Nephron (organoid): ENCODE results near the gene PLXNA4.

Source experiments
- H3K27ac Mint-ChIP-seq, 3 experiments: 2 replicates each; pipeline ENCODE4 v1.8.0; 2020; ENCODE audit warnings: mixed read lengths in 3 of 3, mild to moderate bottlenecking in 2 of 3, moderate library complexity in 1 of 3
- H3K27me3 Mint-ChIP-seq: 2 replicates; pipeline ENCODE4 v1.8.0; 2021; ENCODE audit warnings: low read depth, mild to moderate bottlenecking, moderate library complexity, mixed read lengths
- H3K36me3 Mint-ChIP-seq: 2 replicates; pipeline ENCODE4 v1.8.0; 2020; ENCODE audit warnings: low read depth, mixed read lengths
- H3K4me1 Mint-ChIP-seq: 2 replicates; pipeline ENCODE4 v1.8.0; 2020; ENCODE audit warnings: mixed read lengths
- H3K4me3 Mint-ChIP-seq, 3 experiments: 2 replicates each; pipeline ENCODE4 v1.8.0; 2020; ENCODE audit warnings: mild to moderate bottlenecking in 3 of 3, mixed read lengths in 3 of 3, moderate library complexity in 2 of 3
- H3K9me3 Mint-ChIP-seq: 2 replicates; pipeline ENCODE4 v1.8.0; 2020; ENCODE audit warnings: mixed read lengths
- TF ChIP-seq, protein P1 (sequence below), 3 experiments: fragments of 200-600 bp; sonication (generic); IDR thresholded peaks; one replicate each; pipeline ENCODE4 v1.5.0; 2021; ENCODE audit warnings: antibody characterized with exemption in 3 of 3; ENCODE audit not compliant: unreplicated experiment in 3 of 3

PLXNA4 gene

GRCh38 chr7:132518839-132519173 is 57.5 kb downstream of the PLXNA4 start:
- Mint-ChIP-seq H3K36me3 (no peaks in the 10 kb centered on the region), H3K4me1 (peaks cover 12% of the 10 kb centered on the region), H3K27me3 (peaks cover 18% of the 10 kb centered on the region), H3K27ac (no peak overlapping the region), H3K9me3 (no peaks in the 10 kb centered on the region), H3K4me3 (no peak overlapping the region)
- TF ChIP-seq, protein P1, sequence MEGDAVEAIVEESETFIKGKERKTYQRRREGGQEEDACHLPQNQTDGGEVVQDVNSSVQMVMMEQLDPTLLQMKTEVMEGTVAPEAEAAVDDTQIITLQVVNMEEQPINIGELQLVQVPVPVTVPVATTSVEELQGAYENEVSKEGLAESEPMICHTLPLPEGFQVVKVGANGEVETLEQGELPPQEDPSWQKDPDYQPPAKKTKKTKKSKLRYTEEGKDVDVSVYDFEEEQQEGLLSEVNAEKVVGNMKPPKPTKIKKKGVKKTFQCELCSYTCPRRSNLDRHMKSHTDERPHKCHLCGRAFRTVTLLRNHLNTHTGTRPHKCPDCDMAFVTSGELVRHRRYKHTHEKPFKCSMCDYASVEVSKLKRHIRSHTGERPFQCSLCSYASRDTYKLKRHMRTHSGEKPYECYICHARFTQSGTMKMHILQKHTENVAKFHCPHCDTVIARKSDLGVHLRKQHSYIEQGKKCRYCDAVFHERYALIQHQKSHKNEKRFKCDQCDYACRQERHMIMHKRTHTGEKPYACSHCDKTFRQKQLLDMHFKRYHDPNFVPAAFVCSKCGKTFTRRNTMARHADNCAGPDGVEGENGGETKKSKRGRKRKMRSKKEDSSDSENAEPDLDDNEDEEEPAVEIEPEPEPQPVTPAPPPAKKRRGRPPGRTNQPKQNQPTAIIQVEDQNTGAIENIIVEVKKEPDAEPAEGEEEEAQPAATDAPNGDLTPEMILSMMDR (IDR thresholded peaks at IDR 0.05; ENCODE audit: unreplicated experiment in 3 of 3), result no peak

DNA sequence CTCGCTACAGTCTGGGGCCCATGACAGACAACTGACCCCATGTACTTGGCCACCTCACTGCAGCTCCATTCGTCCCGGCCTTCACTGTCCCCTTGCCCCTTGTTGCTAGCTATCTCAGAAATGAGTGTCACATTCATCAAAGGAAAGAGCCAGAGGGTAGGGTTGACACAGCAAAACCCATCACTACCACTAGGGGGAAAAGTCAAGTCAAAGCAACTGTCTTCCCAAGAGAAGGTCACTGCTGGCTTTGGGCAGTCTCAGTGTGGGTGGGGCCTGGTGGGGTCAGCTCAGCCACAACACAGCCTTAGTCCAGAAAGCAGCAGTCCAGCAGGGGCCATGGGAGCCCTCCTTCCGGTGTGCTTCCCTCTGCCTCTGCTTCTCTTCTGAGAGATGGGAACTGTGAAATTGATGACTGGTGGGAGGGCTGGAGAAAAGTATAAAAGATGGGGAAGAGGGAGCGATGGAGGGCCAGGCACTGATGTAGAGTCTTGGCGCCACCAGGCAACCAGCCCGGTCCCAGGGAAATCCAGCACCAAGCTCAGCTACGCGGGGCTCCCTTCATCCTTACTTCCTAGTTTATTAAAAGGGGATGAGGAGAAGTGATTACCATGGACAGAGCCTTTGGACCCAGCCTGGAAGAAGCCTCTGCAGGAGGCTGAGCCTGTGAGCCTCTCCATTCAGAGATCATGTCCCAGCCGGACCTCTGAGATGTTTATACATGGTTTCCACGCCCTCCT is 58.0 kb downstream of the PLXNA4 start:
- Mint-ChIP-seq H3K4me3 (no peak overlapping the region), H3K36me3 (no peaks in the 10 kb centered on the region), H3K9me3 (no peaks in the 10 kb centered on the region), H3K4me1 (peaks cover 12% of the 10 kb centered on the region), H3K27ac (no peak overlapping the region), H3K27me3 (peaks cover 16% of the 10 kb centered on the region)
- TF ChIP-seq, protein P1 (IDR thresholded peaks at IDR 0.05; ENCODE audit: unreplicated experiment in 3 of 3), result peak; percentile 14 to 28 (median 26)

DNA sequence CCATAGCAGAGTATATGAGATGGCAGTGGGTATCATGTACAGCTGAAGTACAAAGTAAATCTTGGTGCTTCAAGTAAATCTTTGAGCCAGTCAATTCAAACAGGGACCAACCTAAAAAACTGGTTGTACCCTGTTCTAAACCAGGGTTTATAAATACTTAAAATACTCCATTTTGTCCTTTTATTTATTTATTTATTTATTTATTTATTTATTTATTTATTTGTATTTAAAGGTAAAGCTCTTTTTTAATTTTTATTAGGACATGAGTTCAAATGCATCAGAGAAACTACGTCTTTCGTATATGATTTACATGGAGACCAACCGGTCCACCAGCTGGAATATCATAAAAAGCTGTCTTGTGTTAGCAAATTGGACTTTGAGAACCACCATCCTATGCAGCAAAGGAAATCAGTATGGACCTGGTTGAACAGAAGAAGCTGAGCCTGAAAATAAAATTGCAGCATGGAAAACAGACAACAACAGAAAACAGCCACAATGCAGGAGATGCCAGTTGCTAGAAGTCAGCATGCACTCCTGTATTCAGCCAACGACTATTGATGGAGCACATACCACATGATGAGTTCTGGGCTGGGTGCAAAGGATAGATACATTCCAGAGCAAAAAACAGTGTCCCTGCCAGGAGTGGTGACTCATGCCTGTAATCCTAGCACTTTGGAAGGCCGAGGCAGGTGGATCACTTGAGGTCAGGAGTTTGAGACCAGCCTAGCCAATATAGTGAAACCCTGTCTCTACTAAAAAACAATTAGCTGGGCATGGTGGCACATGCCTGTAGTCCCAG is 60.0 kb downstream of the PLXNA4 start:
- Mint-ChIP-seq H3K27ac (no peak overlapping the region), H3K9me3 (no peaks in the 10 kb centered on the region), H3K27me3 (peaks cover 14% of the 10 kb centered on the region), H3K36me3 (no peaks in the 10 kb centered on the region), H3K4me3 (no peak overlapping the region), H3K4me1 (peaks cover 30% of the 10 kb centered on the region)
- TF ChIP-seq, protein P1 (IDR thresholded peaks at IDR 0.05; ENCODE audit: unreplicated experiment in 3 of 3), result no peak

- peaks cover 17% of the 10 kb centered on the region for H3K27me3 Mint-ChIP-seq
- H3K27ac Mint-ChIP-seq, result no peak overlapping the region
- no peaks in the 10 kb centered on the region for H3K9me3 Mint-ChIP-seq
- no peak overlapping the region for H3K4me3 Mint-ChIP-seq
- no peaks in the 10 kb centered on the region for H3K36me3 Mint-ChIP-seq
- TF ChIP-seq, protein P1 (IDR thresholded peaks at IDR 0.05; ENCODE audit: unreplicated experiment in 3 of 3), result no peak
- peaks cover 31% of the 10 kb centered on the region for H3K4me1 Mint-ChIP-seq
Observed at GRCh38 chr7:132515181-132515580, 61.1 kb downstream of the PLXNA4 start.

DNA sequence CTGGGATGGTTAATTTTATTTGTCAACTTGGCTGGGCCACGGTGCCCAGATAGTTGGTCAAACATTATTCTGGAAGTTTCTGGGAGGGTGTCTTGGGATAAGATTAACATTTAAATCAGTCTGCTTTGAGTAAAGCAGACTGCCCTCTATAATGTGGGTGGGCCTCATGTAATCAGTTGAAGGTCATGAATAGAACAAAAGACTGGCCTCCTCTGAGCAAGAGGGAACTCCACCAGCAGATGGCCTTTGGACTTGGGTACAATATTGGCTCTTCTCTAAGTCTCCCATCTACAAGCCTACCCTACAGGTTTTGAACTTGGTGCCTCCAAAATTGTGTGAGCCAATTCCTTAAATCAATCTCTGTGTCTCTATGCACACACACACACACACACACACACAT is 61.8 kb downstream of the PLXNA4 start:
- Mint-ChIP-seq H3K9me3 (no peaks in the 10 kb centered on the region), H3K4me3 (no peak overlapping the region), H3K27ac (no peak overlapping the region), H3K4me1 (peaks cover 36% of the 10 kb centered on the region), H3K36me3 (no peaks in the 10 kb centered on the region), H3K27me3 (peaks cover 20% of the 10 kb centered on the region)
- TF ChIP-seq, protein P1 (IDR thresholded peaks at IDR 0.05; ENCODE audit: unreplicated experiment in 3 of 3), result no peak
